ENCODE data around the gene SETD7.
A peak's percentile ranks its signal among the peaks of the same experiment; 100 is the strongest.

Gene SETD7

DNA sequence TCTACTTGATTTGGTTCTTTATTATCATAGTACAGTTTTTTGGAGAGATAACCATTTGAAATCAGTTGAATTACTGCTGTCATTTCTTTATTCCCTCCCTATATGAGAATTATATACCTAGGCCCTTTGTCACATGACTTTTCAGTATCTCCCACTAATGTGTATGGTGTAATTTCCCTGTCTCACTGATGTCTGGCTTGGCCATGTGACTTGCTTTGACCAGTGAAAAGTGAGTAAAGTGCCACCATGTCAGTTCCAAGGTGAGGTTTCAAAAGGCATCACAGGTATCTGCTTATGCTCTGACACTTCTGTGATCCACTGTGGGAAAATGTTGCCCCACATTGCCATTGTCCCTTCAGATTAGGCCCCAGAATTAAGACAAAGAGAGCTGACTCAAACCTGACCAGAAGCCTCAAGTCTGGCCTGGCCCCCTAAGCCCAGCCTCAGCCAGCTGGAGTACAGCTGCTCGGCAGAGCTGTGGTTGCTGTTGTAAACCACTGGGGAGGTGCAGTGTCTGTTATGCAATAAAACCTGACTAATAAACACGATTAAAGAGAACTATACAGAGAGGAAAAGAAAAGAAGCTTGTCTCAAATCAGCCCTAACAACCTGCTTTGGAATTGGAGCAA is 27.5 kb downstream of the SETD7 start:
- TF ChIP-seq, protein P1, sequence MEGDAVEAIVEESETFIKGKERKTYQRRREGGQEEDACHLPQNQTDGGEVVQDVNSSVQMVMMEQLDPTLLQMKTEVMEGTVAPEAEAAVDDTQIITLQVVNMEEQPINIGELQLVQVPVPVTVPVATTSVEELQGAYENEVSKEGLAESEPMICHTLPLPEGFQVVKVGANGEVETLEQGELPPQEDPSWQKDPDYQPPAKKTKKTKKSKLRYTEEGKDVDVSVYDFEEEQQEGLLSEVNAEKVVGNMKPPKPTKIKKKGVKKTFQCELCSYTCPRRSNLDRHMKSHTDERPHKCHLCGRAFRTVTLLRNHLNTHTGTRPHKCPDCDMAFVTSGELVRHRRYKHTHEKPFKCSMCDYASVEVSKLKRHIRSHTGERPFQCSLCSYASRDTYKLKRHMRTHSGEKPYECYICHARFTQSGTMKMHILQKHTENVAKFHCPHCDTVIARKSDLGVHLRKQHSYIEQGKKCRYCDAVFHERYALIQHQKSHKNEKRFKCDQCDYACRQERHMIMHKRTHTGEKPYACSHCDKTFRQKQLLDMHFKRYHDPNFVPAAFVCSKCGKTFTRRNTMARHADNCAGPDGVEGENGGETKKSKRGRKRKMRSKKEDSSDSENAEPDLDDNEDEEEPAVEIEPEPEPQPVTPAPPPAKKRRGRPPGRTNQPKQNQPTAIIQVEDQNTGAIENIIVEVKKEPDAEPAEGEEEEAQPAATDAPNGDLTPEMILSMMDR (IDR thresholded peaks at IDR 0.05; ENCODE audit: low read depth, low read length, missing control alignments), result no peak
- DNase-seq (ENCODE audit: extremely low read depth, low read depth), result peak; percentile 63
- no peak overlapping the region for H3K4me3 ChIP-seq (replicated peaks; ENCODE audit: low read depth, low read length)

DNA sequence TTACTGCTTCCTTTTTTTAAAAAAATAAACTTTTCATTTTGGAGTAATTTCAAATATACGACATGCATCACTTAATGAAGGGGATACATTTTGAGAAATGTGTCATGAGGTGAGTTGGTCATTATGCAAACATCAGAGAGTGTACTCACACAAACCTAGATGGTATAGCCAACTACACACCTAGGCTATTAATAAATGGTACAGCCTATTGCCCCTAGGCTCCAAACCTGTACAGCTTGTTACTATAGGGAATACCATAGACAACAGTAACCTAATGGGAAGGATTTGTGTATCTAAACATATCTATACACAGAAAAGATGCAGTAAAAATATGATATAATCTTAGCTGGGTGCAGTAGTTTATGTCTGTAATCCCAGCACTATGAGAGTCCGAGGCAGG is 29.1 kb downstream of the SETD7 start:
- TF ChIP-seq, protein P1 (IDR thresholded peaks at IDR 0.05; ENCODE audit: low read depth, low read length, missing control alignments), result no peak
- no peak for DNase-seq (ENCODE audit: extremely low read depth, low read depth)
- no peak overlapping the region for H3K4me3 ChIP-seq (replicated peaks; ENCODE audit: low read depth, low read length)

DNA sequence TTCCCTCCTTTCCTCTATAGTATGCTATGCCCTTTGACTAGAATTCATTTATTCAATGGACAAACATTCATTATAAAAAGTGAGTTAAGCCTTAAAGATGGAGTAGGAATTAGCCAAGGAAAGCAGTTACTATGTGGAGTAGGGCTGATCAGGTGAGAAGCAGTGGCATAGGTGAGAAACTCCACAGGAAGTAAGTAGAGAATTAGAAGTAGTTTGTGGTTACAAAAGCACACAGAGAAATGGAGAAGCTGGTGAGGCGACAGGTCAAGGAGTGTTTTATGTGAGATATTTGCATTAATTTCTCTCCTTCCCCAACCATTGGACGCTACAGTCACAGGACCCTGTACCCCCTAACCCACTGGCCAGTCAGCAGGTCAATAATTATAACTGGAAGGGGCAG is 30.6 kb downstream of the SETD7 start:
- no peak for DNase-seq (ENCODE audit: extremely low read depth, low read depth)
- TF ChIP-seq, protein P1 (IDR thresholded peaks at IDR 0.05; ENCODE audit: low read depth, low read length, missing control alignments), result no peak
- H3K4me3 ChIP-seq (replicated peaks; ENCODE audit: low read depth, low read length), result no peak overlapping the region

DNA sequence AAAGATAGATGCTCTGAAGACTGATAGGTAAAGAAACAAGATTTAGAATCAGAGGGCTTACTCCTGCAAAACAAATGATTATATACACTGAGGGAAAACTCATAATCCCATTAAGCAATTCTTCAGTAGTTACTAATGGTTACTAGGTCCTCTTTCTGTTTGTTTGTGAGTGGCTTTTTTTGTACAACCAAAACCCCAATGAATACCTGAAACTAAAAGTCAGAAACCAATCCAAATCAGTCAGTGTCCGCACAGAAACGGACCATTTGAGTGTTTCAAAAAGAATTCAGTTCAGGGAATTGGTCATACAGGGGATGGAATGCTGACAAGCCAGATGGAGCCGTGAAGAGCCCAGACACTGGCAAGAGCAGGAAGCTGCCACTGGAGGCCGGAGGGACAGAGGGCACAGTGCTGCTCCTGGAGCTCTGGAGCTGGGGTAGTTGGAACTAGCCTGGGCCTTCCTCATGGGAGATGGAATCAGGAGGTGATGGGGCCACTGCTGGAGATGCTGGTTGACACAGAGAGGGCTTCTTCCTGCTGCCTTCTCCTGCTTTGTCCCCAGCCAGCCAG is 31.9 kb downstream of the SETD7 start:
- no peak overlapping the region for H3K4me3 ChIP-seq (replicated peaks; ENCODE audit: low read depth, low read length)
- no peak for DNase-seq (ENCODE audit: extremely low read depth, low read depth)
- TF ChIP-seq, protein P1 (IDR thresholded peaks at IDR 0.05; ENCODE audit: low read depth, low read length, missing control alignments), result no peak

DNA sequence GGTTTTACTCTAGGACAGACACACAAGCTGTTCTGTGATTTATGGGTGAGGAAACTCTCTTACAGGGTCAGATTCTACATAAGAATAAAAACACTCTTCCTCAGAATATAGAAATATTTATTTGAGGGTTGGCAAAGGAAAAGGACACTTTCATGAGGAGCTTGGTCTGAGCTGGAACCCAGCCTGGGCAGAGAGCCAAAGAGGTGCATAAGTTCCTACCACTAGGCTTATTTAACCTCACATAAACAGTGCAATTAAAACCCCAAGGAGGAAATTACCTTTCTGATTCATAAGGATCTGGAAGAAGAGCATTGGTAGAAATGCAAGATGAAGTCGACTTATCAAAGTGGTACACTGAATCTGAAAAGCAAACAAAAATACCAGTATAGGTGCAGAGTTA is 32.9 kb downstream of the SETD7 start:
- H3K4me3 ChIP-seq (replicated peaks; ENCODE audit: low read depth, low read length), result no peak overlapping the region
- TF ChIP-seq, protein P1 (IDR thresholded peaks at IDR 0.05; ENCODE audit: low read depth, low read length, missing control alignments), result no peak
- DNase-seq (ENCODE audit: extremely low read depth, low read depth), result no peak

DNA sequence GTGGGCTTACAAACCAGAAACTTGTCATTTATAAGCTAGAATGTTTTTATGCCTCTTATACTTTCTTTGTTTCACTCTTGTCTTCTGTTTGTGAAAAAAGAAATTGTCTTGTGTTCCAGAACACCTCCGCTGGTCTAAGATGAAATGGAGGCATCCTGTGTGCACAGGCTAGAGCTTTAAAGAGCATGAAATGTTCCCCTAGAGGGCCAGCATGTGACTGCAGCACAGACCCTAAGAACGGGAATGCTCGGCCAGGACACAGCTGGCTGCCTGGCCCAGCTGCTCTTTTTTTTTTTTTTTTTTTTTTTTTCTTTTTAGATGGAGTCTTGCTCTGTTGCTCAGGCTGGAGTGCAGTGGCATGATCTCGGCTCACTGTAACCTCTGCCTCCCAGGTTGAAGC is 33.6 kb downstream of the SETD7 start:
- TF ChIP-seq, protein P1 (IDR thresholded peaks at IDR 0.05; ENCODE audit: low read depth, low read length, missing control alignments), result no peak
- DNase-seq (ENCODE audit: extremely low read depth, low read depth), result no peak
- H3K4me3 ChIP-seq (replicated peaks; ENCODE audit: low read depth, low read length), result no peak overlapping the region

Measured in HFF-Myc (cell line).